Loucy (cell line): ENCODE results near the gene C19orf85.

Source experiments
- CTCF ChIP-seq: fragments of 200-600 bp; sonication (generic); conservative IDR thresholded peaks from 2 replicates; pipeline ENCODE4 v1.5.1; 2014; ENCODE audit warnings: mild to moderate bottlenecking, antibody characterized with exemption, low read length
- EZH2phosphoT487 ChIP-seq: fragments of 200-600 bp; IDR thresholded peaks from 2 replicates; pipeline ENCODE4 v1.6.1; 2018; ENCODE audit warnings: antibody characterized with exemption, mild to moderate bottlenecking, moderate library complexity, borderline replicate concordance

- no peak for TF ChIP-seq CTCF
- TF ChIP-seq EZH2phosphoT487 = no peak
These were observed 11.7 kb downstream of the C19orf85 start for GRCh38 chr19:55452749-55453346.
